ENCODE measurements around the gene ORAI2.
"Not testable (repeated sequence)": the region's sequence is repeated elsewhere in the genome, so short reads cannot be mapped to it uniquely, and the experiment has no call there.

Gene ORAI2

GRCh38 chr7:102403563-102403962 is 29.8 kb upstream of the ORAI2 start:
- H3K4me3 ChIP-seq (ENCODE audit: low read length): no peak overlapping the region
- no peaks in the 10 kb centered on the region for H3K9me3 ChIP-seq (replicated peaks; ENCODE audit: low read length)
- no peak overlapping the region for H3K4me2 ChIP-seq (ENCODE audit: low read length)
- H3K9ac ChIP-seq (ENCODE audit: low read depth, low read length): no peak overlapping the region
- peaks cover 83% of the 10 kb centered on the region for H3K36me3 ChIP-seq (ENCODE audit: insufficient read depth, low read length)
- no peaks in the 10 kb centered on the region for H3K27me3 ChIP-seq (ENCODE audit: control insufficient read depth, insufficient read depth, low read length)
- no peaks in the 10 kb centered on the region for H3K4me1 ChIP-seq (ENCODE audit: control insufficient read depth, insufficient read depth, low read length)

GRCh38 chr7:102404005-102404861 is 29.1 kb upstream of the ORAI2 start:
- H3K4me1 ChIP-seq (ENCODE audit: control insufficient read depth, insufficient read depth, low read length): no peaks in the 10 kb centered on the region
- no peak overlapping the region for H3K4me2 ChIP-seq (ENCODE audit: low read length)
- no peaks in the 10 kb centered on the region for H3K9me3 ChIP-seq (replicated peaks; ENCODE audit: low read length)
- H3K4me3 ChIP-seq (ENCODE audit: low read length): no peak overlapping the region
- H3K9ac ChIP-seq (ENCODE audit: low read depth, low read length): no peak overlapping the region
- peaks cover 80% of the 10 kb centered on the region for H3K36me3 ChIP-seq (ENCODE audit: insufficient read depth, low read length)
- H3K27me3 ChIP-seq (ENCODE audit: control insufficient read depth, insufficient read depth, low read length): no peaks in the 10 kb centered on the region

GRCh38 chr7:102404862-102405188 is 28.6 kb upstream of the ORAI2 start:
- H3K36me3 ChIP-seq (ENCODE audit: insufficient read depth, low read length): peaks cover 80% of the 10 kb centered on the region
- H3K27me3 ChIP-seq (ENCODE audit: control insufficient read depth, insufficient read depth, low read length); H3K4me1 ChIP-seq (ENCODE audit: control insufficient read depth, insufficient read depth, low read length); H3K9ac ChIP-seq (ENCODE audit: low read depth, low read length); H3K4me3 ChIP-seq (ENCODE audit: low read length); H3K9me3 ChIP-seq (replicated peaks; ENCODE audit: low read length); H3K4me2 ChIP-seq (ENCODE audit: low read length): not testable (repeated sequence)

GRCh38 chr7:102407910-102408309 is 25.5 kb upstream of the ORAI2 start:
- no peaks in the 10 kb centered on the region for H3K27me3 ChIP-seq (ENCODE audit: control insufficient read depth, insufficient read depth, low read length)
- peaks cover 3% of the 10 kb centered on the region for H3K4me1 ChIP-seq (ENCODE audit: control insufficient read depth, insufficient read depth, low read length)
- peaks cover 71% of the 10 kb centered on the region for H3K36me3 ChIP-seq (ENCODE audit: insufficient read depth, low read length)
- H3K9me3 ChIP-seq (replicated peaks; ENCODE audit: low read length): no peaks in the 10 kb centered on the region
- H3K4me3 ChIP-seq (ENCODE audit: low read length): no peak overlapping the region
- no peak overlapping the region for H3K9ac ChIP-seq (ENCODE audit: low read depth, low read length)
- no peak overlapping the region for H3K4me2 ChIP-seq (ENCODE audit: low read length)

- H3K27me3 ChIP-seq (ENCODE audit: control insufficient read depth, insufficient read depth, low read length); H3K4me1 ChIP-seq (ENCODE audit: control insufficient read depth, insufficient read depth, low read length); H3K4me2 ChIP-seq (ENCODE audit: low read length); H3K9me3 ChIP-seq (replicated peaks; ENCODE audit: low read length); H3K9ac ChIP-seq (ENCODE audit: low read depth, low read length); H3K4me3 ChIP-seq (ENCODE audit: low read length): not testable (repeated sequence)
- peaks cover 70% of the 10 kb centered on the region for H3K36me3 ChIP-seq (ENCODE audit: insufficient read depth, low read length)
Observed at GRCh38 chr7:102408530-102408929, 24.8 kb upstream of the ORAI2 start.

GRCh38 chr7:102409340-102409739 is 24.0 kb upstream of the ORAI2 start:
- no peak overlapping the region for H3K4me3 ChIP-seq (ENCODE audit: low read length)
- H3K27me3 ChIP-seq (ENCODE audit: control insufficient read depth, insufficient read depth, low read length): no peaks in the 10 kb centered on the region
- peaks cover 62% of the 10 kb centered on the region for H3K36me3 ChIP-seq (ENCODE audit: insufficient read depth, low read length)
- no peak overlapping the region for H3K4me2 ChIP-seq (ENCODE audit: low read length)
- no peak overlapping the region for H3K9ac ChIP-seq (ENCODE audit: low read depth, low read length)
- H3K4me1 ChIP-seq (ENCODE audit: control insufficient read depth, insufficient read depth, low read length): peaks cover 3% of the 10 kb centered on the region
- H3K9me3 ChIP-seq (replicated peaks; ENCODE audit: low read length): no peaks in the 10 kb centered on the region

GRCh38 chr7:102410123-102410522 is 23.3 kb upstream of the ORAI2 start:
- no peaks in the 10 kb centered on the region for H3K27me3 ChIP-seq (ENCODE audit: control insufficient read depth, insufficient read depth, low read length)
- H3K9me3 ChIP-seq (replicated peaks; ENCODE audit: low read length): no peaks in the 10 kb centered on the region
- H3K4me3 ChIP-seq (ENCODE audit: low read length): no peak overlapping the region
- peaks cover 3% of the 10 kb centered on the region for H3K4me1 ChIP-seq (ENCODE audit: control insufficient read depth, insufficient read depth, low read length)
- peaks cover 60% of the 10 kb centered on the region for H3K36me3 ChIP-seq (ENCODE audit: insufficient read depth, low read length)
- no peak overlapping the region for H3K9ac ChIP-seq (ENCODE audit: low read depth, low read length)
- no peak overlapping the region for H3K4me2 ChIP-seq (ENCODE audit: low read length)

- H3K4me1 ChIP-seq (ENCODE audit: control insufficient read depth, insufficient read depth, low read length): peaks cover 3% of the 10 kb centered on the region
- H3K4me3 ChIP-seq (ENCODE audit: low read length): no peak overlapping the region
- H3K9me3 ChIP-seq (replicated peaks; ENCODE audit: low read length): no peaks in the 10 kb centered on the region
- peaks cover 58% of the 10 kb centered on the region for H3K36me3 ChIP-seq (ENCODE audit: insufficient read depth, low read length)
- H3K4me2 ChIP-seq (ENCODE audit: low read length): no peak overlapping the region
- H3K27me3 ChIP-seq (ENCODE audit: control insufficient read depth, insufficient read depth, low read length): no peaks in the 10 kb centered on the region
- H3K9ac ChIP-seq (ENCODE audit: low read depth, low read length): no peak overlapping the region
Observed at GRCh38 chr7:102410918-102411317, 22.5 kb upstream of the ORAI2 start.

GRCh38 chr7:102412548-102412947 is 20.8 kb upstream of the ORAI2 start:
- Histone ChIP-seq H3K4me1 (ENCODE audit: control insufficient read depth, insufficient read depth, low read length) (peaks cover 3% of the 10 kb centered on the region), H3K4me2 (ENCODE audit: low read length) (no peak overlapping the region), H3K4me3 (ENCODE audit: low read length) (no peak overlapping the region), H3K9ac (ENCODE audit: low read depth, low read length) (no peak overlapping the region), H3K27me3 (ENCODE audit: control insufficient read depth, insufficient read depth, low read length) (no peaks in the 10 kb centered on the region), H3K9me3 (replicated peaks; ENCODE audit: low read length) (no peaks in the 10 kb centered on the region), H3K36me3 (ENCODE audit: insufficient read depth, low read length) (peaks cover 58% of the 10 kb centered on the region)

- Histone ChIP-seq H3K9me3 (replicated peaks; ENCODE audit: low read length) (no peaks in the 10 kb centered on the region), H3K4me1 (ENCODE audit: control insufficient read depth, insufficient read depth, low read length) (peaks cover 3% of the 10 kb centered on the region), H3K9ac (ENCODE audit: low read depth, low read length) (no peak overlapping the region), H3K4me2 (ENCODE audit: low read length) (no peak overlapping the region), H3K36me3 (ENCODE audit: insufficient read depth, low read length) (peaks cover 53% of the 10 kb centered on the region), H3K27me3 (ENCODE audit: control insufficient read depth, insufficient read depth, low read length) (no peaks in the 10 kb centered on the region), H3K4me3 (ENCODE audit: low read length) (no peak overlapping the region)
Observed at GRCh38 chr7:102413091-102413490, 20.3 kb upstream of the ORAI2 start.

- peaks cover 3% of the 10 kb centered on the region for H3K4me1 ChIP-seq (ENCODE audit: control insufficient read depth, insufficient read depth, low read length)
- no peak overlapping the region for H3K4me3 ChIP-seq (ENCODE audit: low read length)
- no peak overlapping the region for H3K9ac ChIP-seq (ENCODE audit: low read depth, low read length)
- H3K27me3 ChIP-seq (ENCODE audit: control insufficient read depth, insufficient read depth, low read length): no peaks in the 10 kb centered on the region
- no peaks in the 10 kb centered on the region for H3K9me3 ChIP-seq (replicated peaks; ENCODE audit: low read length)
- no peak overlapping the region for H3K4me2 ChIP-seq (ENCODE audit: low read length)
- peaks cover 53% of the 10 kb centered on the region for H3K36me3 ChIP-seq (ENCODE audit: insufficient read depth, low read length)
Observed at GRCh38 chr7:102413611-102414010, 19.8 kb upstream of the ORAI2 start.

- peaks cover 3% of the 10 kb centered on the region for H3K4me1 ChIP-seq (ENCODE audit: control insufficient read depth, insufficient read depth, low read length)
- no peak overlapping the region for H3K4me2 ChIP-seq (ENCODE audit: low read length)
- no peaks in the 10 kb centered on the region for H3K27me3 ChIP-seq (ENCODE audit: control insufficient read depth, insufficient read depth, low read length)
- H3K9me3 ChIP-seq (replicated peaks; ENCODE audit: low read length): no peaks in the 10 kb centered on the region
- no peak overlapping the region for H3K9ac ChIP-seq (ENCODE audit: low read depth, low read length)
- peaks cover 49% of the 10 kb centered on the region for H3K36me3 ChIP-seq (ENCODE audit: insufficient read depth, low read length)
- H3K4me3 ChIP-seq (ENCODE audit: low read length): no peak overlapping the region
Observed at GRCh38 chr7:102415685-102416225, 17.6 kb upstream of the ORAI2 start.
